HG02623 (cell line): Measurements from ENCODE around the gene CDHR3.

ENCODE experiments used
- ATAC-seq: cut with Tn5 transposase; IDR thresholded peaks from one replicate; pipeline ENCODE4 v1.9.1; 2021; ENCODE audit warnings: moderate library complexity; ENCODE audit not compliant: unreplicated experiment

Gene CDHR3, protein sequence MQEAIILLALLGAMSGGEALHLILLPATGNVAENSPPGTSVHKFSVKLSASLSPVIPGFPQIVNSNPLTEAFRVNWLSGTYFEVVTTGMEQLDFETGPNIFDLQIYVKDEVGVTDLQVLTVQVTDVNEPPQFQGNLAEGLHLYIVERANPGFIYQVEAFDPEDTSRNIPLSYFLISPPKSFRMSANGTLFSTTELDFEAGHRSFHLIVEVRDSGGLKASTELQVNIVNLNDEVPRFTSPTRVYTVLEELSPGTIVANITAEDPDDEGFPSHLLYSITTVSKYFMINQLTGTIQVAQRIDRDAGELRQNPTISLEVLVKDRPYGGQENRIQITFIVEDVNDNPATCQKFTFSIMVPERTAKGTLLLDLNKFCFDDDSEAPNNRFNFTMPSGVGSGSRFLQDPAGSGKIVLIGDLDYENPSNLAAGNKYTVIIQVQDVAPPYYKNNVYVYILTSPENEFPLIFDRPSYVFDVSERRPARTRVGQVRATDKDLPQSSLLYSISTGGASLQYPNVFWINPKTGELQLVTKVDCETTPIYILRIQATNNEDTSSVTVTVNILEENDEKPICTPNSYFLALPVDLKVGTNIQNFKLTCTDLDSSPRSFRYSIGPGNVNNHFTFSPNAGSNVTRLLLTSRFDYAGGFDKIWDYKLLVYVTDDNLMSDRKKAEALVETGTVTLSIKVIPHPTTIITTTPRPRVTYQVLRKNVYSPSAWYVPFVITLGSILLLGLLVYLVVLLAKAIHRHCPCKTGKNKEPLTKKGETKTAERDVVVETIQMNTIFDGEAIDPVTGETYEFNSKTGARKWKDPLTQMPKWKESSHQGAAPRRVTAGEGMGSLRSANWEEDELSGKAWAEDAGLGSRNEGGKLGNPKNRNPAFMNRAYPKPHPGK

DNA sequence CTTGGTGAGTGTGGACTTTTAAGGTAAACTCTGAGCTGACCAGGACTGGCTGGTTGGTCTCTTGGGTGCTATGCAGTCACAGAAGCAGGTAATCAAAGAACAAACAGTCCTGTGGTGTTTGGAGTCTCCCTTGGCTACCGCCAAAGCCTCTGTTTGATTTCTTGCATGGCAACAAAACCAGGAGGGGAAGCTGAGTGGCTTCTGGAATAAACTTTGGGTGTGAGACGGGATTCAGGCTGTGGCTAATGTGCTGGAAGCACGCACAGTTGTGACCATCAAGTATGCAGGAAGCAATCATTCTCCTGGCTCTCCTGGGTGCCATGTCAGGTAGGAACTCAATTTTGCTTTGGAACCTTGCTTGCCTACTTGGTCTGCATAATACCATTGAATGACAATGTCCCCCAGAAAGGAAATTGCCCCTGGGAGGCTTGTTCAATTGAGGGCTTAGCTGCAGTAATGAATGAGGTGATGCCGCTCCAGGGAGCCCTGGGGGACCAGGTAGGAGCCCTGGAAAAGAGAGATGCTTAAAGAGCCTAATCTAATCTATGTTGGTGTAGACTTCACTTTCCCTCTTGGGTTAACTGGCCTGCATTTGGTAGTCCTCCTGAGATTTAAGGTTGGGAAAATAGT, at the start of gene CDHR3:
CDHR3 (plus strand) TSS at position 227 of the 630 bp plus-strand sequence; CDS start at position 282, 55 bp downstream.
- no peak for ATAC-seq

DNA sequence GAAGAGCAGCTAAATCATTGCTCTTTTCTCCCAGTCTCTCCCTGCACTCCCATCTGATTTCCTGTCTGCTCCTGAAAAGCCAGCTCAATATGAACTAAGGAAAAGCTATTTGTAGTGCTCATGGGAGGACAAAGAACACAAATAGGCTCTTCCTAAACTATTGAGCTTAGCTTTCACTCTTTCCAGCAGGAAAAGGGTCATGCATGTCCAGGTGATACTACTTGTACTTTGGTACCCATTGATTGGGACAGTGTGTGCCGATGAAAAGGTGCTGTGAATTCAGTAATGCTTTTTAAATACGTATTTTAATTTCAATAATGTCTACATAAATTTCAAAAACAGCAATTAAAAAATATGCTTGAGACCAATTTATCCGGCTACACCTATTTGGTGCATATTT, 49.1 kb upstream of the CDHR3 start:
- ATAC-seq = no peak

DNA sequence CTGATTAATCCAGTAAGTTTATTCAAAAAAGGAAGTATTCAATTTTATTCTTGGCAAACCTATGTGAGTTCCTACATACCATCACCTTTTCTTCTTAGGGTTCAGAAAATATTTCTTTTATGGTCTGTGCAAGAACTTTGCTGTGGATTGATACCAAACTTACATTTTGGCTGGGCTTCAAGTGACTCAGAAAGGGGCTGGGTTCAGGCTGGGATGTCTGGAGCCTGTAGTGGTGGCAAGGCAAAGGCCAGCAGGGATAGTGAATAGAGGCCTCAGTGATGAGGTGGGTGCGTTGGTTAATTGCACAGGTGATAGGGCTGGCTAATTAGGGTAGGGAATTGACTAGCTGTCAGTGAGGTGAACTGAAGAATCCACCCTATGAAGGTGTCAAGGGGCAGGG, 46.5 kb upstream of the CDHR3 start:
- no peak for ATAC-seq

DNA sequence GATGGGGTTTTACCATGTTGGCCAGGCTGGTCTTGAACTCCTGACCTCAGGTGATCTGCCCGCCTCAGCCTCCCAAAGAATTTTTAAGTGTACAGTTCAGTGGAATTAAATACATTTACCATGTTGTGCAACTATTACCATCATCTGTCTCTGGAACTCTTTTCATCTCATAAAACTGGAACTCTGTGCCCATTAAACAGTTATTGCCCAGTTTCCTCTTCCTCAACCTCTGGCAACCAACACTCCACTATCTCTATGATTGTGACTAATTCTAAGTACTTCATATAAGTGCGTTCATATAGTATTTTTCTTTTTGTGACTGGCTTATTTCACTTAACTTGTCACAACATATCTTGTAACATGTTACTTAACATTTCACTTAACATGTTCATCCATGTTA, 45.4 kb upstream of the CDHR3 start:
- no peak for ATAC-seq

DNA sequence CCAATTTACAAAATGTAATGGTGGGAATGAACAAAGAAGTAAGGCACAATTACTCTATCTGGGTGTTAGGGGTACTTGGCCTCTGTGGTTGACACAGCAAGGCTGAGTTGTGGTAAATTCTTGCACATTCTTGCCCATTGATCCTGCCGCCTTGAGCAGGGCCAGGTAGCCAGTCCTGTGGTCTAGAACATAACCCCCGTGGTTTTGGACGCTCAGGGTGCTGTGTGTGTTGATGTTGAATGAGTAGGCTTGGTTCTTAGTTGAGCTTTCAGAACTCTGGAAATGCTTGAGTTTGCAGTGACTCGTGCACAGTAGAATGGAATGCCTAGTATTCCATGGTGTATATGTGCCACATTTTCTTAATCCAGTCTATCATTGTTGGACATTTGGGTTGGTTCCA, 42.3 kb upstream of the CDHR3 start:
- ATAC-seq = no peak

DNA sequence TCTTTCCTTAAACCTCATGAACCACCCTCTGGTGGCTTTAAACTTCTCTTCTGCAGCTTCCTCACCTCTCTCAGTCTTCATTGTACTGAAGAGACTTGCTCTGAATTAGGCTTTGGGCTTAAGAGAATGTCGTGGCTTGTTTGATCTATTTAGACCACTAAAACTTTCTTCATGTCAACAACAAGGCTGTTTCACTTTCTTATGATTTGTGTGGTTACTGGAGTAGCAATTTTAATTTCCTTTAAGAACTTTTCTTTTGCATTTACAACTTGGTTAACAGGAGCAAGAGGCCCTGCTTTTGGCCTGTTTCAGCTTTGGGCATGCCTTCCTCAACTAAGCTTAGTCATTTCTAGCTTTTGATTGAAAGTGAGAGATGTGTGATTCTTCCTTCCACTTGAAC, 38.1 kb upstream of the CDHR3 start:
- no peak for ATAC-seq

DNA sequence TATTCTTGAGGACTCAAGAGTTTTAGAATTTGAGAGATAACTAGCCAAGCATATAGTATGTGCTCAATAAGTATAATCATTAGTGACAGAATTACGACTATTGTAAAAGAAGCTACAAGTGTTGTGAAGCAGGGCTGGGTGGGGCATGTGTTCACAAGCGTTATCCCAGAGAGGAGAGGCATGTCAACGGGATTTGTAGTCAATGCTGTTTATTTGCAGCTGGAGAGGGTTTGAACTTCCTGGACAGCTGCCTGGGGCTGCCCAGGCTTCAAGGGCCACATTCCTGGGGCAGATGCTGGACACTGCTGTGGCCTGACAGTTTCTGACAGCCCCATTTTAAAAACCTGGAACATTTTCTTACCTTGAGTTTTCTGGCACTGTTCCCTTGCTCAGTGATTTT, 36.9 kb upstream of the CDHR3 start:
- no peak for ATAC-seq

DNA sequence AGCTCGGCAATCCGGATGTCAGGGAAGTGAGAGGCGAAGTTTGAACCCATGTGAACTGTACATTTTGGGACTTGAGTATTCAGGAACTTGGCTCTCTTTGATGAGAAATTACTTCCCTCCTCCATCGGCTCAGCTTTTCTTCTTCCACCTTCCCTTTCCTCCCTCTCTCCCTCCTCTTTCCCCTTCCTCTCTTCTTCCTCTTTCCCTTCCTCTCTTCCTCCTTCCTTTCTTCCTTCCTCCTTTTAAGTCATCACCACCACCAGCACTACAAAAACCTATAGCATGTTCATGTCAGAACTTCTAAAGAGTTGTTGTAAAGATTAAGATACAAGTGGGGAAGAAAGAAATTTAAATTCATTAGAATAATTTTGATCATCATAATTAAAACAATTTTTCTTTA, 31.9 kb upstream of the CDHR3 start:
- ATAC-seq = no peak

DNA sequence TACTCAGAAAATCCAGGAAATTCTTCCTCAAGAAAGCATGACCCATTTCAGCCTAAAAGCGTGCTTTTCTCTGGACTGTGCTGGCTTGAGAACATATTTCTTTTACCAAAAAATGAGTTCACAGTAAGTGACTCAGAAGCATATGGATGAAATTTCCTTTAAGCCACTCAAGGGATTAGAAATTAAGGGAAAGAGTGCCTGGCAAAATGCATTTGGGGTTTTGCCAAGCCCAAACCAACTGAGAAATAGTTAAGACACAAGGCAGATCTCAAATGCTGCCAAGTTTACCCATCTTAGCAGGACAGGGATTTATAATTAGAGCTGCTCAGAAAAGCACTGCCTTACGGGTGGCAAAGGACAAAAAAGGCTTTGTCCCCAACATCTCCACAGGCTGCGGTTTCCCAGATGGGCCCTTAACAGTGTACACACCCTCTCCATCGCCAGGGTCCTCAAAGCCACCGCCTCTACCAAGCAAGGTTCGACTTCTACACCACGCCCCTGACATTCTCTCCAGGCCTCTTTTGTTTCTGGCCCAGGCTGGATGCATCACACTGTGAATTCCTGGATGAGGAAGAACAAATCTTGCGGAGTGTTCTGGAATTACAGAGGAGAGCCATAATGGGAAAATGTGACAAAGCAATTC, 30.1 kb upstream of the CDHR3 start:
- no peak for ATAC-seq

DNA sequence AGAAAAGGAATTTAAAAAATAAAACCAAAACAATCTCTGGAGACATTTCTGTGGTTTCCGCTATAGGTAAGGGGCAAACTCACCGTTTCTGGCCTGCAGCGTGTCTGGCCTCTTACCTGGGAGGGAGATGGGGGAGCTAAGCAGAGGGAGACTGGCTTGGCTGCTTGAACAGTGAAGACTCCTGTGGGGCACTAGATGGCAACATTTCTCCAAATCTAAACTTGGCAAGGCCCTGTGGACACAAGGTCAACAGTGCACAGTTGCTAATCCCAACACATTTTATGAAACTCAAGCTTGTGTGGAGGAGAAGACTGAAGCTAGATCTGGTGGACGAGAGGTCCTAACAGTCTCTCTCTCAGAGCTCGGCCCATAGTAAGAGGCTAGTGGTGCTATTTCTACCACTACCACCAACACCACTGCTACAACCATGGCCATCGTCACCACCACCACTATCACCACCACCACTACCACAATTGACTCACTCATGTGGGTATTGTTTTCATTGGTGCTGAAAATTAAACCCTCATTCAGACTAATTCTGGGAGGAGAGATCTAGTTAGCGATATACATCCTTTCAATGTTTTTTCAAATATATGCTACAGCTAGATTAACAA, 28.4 kb upstream of the CDHR3 start:
- no peak for ATAC-seq

DNA sequence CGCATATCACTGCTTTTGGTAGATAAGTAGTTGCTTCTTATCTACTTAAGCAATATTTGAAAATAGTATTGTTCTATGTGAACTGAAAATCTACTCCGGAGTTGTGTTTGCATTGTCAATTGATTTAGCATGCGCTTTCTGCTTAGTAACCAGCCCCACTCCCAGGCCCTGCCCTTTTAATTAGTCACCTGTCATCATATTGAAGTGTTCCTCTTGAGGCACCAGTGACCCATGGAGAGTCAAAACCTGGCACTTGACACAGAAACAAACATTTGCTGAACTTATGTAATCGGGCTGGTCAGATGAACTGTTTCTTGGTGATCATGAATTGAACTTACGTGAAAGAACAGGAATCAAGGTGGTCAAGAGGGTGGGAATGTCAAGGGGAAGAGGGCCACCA, 27.8 kb upstream of the CDHR3 start:
- ATAC-seq = no peak

DNA sequence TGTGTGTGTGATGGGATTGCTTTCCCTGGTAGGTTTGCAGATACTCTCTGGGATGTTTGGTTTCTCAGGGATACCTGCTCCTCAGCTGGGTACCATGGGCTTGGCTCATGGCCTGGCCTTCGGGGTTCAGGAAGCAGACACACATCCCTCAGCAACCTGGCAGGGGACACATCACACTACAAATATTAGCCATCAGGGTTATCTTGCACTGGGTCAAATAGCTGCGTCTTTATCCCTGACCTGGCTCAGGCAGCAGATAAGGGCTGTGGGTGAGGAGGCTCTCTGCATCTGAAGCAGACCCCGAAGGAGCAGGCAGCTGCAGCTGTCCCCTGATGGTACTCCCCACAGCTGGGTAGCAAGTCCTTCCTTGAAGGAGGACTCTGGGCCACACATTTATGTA, 25.7 kb upstream of the CDHR3 start:
- no peak for ATAC-seq

DNA sequence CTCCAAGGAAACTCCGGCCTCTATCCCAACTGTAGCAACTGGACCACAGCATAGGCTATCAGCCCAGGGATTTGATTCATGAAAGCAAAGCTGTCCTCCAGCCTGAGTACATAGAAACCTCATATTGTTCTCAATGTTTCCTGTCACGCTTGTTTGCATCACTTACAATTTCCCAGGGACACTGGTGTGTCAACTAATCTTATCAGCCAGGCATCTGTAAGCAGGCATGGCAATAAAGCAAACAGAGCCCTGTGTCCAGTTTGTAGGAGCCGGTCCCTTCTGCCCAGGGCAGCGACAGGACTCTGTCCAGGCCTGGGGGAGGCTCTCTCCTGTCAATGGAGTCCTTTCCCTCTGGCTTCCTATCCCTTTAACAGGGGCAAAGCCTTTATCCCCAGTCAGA, 23.0 kb upstream of the CDHR3 start:
- ATAC-seq = no peak

DNA sequence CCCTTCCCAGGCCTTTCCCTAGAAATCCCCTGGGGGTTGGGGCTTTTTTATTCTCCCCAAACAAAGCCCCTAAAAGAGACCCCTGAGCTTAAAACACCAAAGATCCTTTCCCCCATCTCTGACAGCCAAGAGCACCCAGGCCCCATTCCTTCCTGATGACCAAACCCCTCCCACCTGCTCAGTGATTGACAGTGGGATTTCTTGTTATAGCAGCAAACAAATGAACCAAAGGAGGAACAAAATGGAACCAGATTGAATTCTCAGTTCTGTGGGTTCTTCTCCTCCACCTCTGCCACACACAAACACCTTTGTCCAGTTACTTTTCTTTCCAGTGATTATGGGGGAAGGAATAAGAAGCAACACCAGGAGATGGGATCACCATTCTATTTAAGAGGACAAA, 21.5 kb upstream of the CDHR3 start:
- ATAC-seq = no peak

DNA sequence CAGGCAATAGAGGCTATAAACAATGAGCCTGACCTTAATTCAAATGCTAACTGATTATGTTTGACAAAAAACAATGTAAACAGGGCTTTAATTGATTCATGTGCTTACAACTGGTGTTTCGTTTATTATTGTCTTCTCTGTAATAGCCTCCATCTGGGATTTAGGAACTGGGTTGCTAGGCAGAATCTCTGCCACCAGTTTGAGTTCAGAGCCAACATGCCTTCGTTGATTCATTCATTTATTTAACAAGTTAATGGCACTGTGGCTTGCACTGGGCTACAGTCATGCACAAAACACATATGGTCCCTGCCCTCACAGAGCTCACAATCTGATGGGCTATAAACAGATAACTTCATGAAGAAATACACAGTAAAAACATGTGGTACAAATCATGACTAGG, 19.6 kb upstream of the CDHR3 start:
- no peak for ATAC-seq

DNA sequence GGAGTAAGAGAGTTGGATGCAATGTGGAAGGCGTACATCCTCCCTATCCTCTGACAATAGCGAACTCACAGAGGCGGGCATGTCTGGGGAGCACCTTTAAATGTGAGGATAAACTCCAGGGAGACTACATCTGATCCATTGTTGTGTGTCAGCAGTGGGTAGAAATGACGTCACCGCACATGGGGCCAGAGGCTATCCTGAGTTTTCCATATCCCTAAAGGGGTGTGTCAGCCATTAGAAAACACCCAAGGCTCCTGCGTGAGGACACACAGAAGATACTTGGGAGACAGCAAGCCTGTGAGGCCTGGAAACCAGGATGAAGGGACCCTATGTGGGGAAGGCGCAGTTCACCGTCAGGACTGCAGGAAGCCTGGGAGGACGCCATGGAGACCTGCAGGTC, 17.2 kb upstream of the CDHR3 start:
- no peak for ATAC-seq

DNA sequence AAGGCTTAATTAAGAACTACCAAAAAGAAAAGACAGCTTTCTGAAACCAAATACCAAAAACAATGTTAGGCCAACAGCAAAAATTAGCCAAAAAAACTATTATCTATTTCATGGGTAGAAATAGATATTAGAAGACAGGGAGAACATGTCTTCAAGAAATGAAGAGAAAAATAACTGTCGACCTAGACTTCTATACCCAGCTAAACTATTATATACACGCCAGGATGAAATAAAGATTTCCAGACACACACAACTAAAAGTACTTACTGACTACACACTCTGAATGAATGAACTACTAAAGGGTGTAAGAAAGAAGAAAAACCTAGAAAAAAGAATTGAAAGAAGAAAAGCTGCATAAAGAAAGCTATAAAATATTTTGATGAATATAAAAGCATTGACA, 11.5 kb upstream of the CDHR3 start:
- ATAC-seq = no peak

DNA sequence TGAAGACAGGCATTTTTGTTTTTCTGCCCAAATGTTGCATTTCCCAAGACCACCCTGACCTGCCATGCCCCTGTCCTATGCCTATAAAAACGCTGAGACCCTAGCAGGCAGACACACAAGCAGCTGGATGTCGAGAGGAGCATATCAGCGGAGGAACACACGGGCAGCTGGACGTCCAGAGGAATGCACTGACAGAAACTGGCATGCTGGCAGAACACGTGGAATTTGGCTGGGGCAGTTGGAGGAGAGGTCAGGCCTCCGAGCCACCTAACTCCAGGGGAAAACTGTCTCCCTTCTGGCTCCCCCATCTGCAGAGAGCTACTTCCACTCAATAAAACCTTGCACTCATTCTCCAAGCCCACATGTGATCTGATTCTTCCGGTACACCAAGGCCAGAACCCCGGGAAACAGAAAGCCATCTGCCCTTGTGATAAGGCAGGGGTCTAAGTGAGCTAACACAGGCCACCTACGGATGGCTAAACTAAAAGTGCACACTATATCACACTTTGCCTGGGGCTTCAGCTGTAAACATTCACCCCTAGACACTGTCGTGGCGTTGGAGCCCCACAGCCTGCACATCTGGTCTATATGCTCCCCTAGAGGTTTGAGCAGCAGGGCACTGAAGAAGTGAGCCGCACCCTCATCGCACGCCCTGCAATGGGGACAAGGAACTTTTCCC, 10.0 kb upstream of the CDHR3 start:
- no peak for ATAC-seq

DNA sequence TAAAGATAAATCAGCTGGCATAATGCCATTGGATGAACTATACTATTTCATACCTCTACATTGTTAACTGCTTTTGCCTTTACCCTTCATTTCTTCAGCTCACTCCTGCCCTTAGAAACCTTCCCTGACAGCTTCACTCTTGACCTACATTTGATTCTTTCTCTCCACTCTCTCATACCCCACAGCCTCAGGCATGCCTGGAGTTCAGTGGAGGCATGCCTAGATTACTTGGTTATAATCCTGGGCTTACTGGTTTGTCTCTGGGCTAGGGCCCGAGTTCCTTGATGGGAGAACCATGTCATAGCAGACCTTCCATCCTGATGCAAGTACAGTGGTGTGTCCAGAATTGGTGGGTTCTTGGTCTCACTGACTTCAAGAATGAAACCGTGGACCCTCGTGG, 8.4 kb upstream of the CDHR3 start:
- no peak for ATAC-seq
